Caki2 (cell line): ENCODE results near the gene CNPPD1. TPM values are rescaled to one million over a fixed set of nuclear protein-coding genes. Genes with fewer than 3 reads are reported as not detected.
A peak's percentile ranks its signal among the peaks of the same experiment; 100 is the strongest.

ENCODE experiments used
- DNase-seq: peaks from one replicate; pipeline ENCODE4 v3.0.0-alpha.2; 2015; ENCODE audit warnings: low read depth
- in situ Hi-C: cut with HindIII; loops from 2 replicates; pipeline ENCODE4 v1.10.0; 2016; ENCODE audit warnings: low sequenced_read_pairs, low pct_unique_long_range_greater_than_20kb, mixed read lengths
- total RNA-seq: library from RNA; depleted of rRNA; stranded (reverse); fragments of >200 nt; shearing (Covaris generic); gene quantifications from 2 replicates; pipeline ENCODE4 v1.2.3, GENCODE V29; 2014; ENCODE audit warnings: low replicate concordance; rRNA removed

The CNPPD1 gene
- 24.6 and 28.9 TPM in 2 replicates for total RNA-seq

- DNase-seq = peak; percentile 91
- in situ Hi-C loops = no loop called here
These were observed at the start of gene CNPPD1 for GRCh38 chr2:219176818-219177551. CNPPD1 (minus strand) TSS chr2:219176925; CDS start chr2:219176828, 97 bp downstream.

GRCh38 chr2:219225350-219225749 lies 48.6 kb upstream of the CNPPD1 start:
- no peak for DNase-seq
- in situ Hi-C loops = no loop called here

- in situ Hi-C loops = no loop called here
- DNase-seq = no peak
These were observed 47.3 kb upstream of the CNPPD1 start for GRCh38 chr2:219223831-219224610.

GRCh38 chr2:219221957-219222518 lies 45.3 kb upstream of the CNPPD1 start:
- DNase-seq = no peak
- in situ Hi-C loops = no loop called here

- DNase-seq = no peak
- in situ Hi-C loops = no loop called here
These were observed 44.1 kb upstream of the CNPPD1 start for GRCh38 chr2:219220652-219221402.

GRCh38 chr2:219219784-219220532 lies 43.2 kb upstream of the CNPPD1 start:
- in situ Hi-C loops = no loop called here
- DNase-seq = no peak

GRCh38 chr2:219218732-219219701 lies 42.3 kb upstream of the CNPPD1 start, which contains the start of gene ABCB6:
ABCB6 (minus strand) TSS chr2:219218958; CDS start chr2:219218673, 285 bp downstream.
- peak; percentile 91 for DNase-seq
- in situ Hi-C loops = no loop called here

GRCh38 chr2:219218217-219218731 lies 41.5 kb upstream of the CNPPD1 start:
- in situ Hi-C loops = no loop called here
- DNase-seq = peak; percentile 77

- DNase-seq = no peak
- in situ Hi-C loops = no loop called here
These were observed 39.8 kb upstream of the CNPPD1 start for GRCh38 chr2:219216535-219216915.

GRCh38 chr2:219215871-219216534 lies 39.3 kb upstream of the CNPPD1 start:
- no peak for DNase-seq
- in situ Hi-C loops = no loop called here

- in situ Hi-C loops = no loop called here
- DNase-seq = no peak
These were observed 38.1 kb upstream of the CNPPD1 start for GRCh38 chr2:219214786-219215185.

- in situ Hi-C loops = no loop called here
These were observed 37.4 kb upstream of the CNPPD1 start for GRCh38 chr2:219214141-219214540.

GRCh38 chr2:219213486-219214071 lies 36.9 kb upstream of the CNPPD1 start:
- in situ Hi-C loops = no loop called here
- DNase-seq = no peak

More at GRCh38 chr2:219214141-219214540, 37.4 kb upstream of the CNPPD1 start:
- DNase-seq = no peak

- in situ Hi-C loops = no loop called here
- no peak for DNase-seq
These were observed 36.3 kb upstream of the CNPPD1 start for GRCh38 chr2:219213026-219213415.

- in situ Hi-C loops = no loop called here
- no peak for DNase-seq
These were observed 34.2 kb upstream of the CNPPD1 start for GRCh38 chr2:219210886-219211362.
